Posterior vena cava (tissue), 2 donors: ENCODE results near the gene VLDLR. TPM values are rescaled to one million over a fixed set of nuclear protein-coding genes. Genes with fewer than 3 reads are reported as not detected.

Experiments used
- DNase-seq: peaks from one replicate; pipeline ENCODE4 v3.0.0-alpha.2; 2020; ENCODE audit warnings: low spot score
- intact Hi-C, 2 donors: fragments of 100-400 bp; cut with DNase I; formaldehyde crosslinking; loops; one replicate each; pipeline versions ENCODE4 v1.14.1 to v1.14.2; 2022 to 2023
- total RNA-seq, 2 donors: library from RNA; stranded (reverse); fragmentation: NEBNext Ultra II Directional; extraction: Animal tissue kit (Norgen Biotek cat#: 25700); gene quantifications; one replicate each; pipeline ENCODE4 v1.2.1, GENCODE V29; 2021
- donor health status: DM: yes; HTN: yes; CAD: no.
- donor health status: DM: yes; HTN: yes; CAD: no.

VLDLR gene
- total RNA-seq, 2 donors from 2014 or later, result 39.5 to 44.4 TPM

DNA sequence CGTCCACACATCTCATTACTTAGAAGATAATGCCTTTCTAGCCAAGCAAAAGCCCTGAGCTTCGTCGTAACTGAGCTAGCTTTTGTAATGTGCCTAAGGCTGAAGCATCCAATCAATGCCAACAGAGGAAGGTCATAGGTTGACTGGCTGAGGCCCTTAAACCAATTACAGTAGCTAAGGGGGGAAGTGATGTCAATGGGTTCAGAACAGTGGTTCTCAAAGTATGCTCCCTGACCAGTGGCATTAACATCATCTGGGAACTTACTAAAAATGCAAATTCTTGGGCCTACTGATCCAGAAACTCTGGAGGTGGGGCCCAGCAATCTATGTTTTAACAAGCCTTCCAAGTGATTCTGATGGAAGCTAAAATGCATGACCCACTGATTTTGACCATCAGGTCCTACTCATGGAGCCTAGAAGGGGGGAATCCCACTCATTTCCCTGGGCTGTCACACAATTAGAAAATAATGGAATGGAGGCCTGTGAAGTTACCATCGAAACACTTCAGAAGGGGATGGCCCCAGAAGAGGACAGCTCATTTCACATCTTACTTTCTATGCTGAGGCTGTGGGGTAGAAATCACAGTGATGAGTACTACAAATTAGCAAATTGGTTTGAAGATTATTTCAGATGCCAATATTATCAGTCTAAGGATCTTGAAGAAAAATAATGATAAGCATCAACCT is 4.8 kb upstream of the VLDLR start:
- no peak for DNase-seq
- intact Hi-C loops, result no loop called here

DNA sequence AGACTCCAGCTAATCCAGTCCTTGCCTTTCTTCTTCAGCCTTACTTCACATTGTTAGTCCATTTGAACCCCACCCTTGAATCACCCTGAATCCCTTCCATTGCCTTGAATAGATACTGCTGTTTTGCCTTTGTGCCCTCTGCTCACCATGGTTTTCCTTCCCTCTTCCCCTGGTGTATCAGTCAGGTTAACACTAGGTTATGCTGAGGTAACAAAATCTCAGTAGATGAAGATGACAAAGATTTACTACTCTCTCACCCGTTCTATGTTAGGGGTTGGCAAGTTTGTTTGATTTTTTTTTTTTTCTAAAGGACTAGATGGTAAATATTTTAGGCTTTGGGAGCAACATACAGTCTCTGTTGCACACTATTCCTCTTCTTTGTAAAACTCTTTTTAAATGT is 3.3 kb upstream of the VLDLR start:
- intact Hi-C loops, result no loop called here

DNA sequence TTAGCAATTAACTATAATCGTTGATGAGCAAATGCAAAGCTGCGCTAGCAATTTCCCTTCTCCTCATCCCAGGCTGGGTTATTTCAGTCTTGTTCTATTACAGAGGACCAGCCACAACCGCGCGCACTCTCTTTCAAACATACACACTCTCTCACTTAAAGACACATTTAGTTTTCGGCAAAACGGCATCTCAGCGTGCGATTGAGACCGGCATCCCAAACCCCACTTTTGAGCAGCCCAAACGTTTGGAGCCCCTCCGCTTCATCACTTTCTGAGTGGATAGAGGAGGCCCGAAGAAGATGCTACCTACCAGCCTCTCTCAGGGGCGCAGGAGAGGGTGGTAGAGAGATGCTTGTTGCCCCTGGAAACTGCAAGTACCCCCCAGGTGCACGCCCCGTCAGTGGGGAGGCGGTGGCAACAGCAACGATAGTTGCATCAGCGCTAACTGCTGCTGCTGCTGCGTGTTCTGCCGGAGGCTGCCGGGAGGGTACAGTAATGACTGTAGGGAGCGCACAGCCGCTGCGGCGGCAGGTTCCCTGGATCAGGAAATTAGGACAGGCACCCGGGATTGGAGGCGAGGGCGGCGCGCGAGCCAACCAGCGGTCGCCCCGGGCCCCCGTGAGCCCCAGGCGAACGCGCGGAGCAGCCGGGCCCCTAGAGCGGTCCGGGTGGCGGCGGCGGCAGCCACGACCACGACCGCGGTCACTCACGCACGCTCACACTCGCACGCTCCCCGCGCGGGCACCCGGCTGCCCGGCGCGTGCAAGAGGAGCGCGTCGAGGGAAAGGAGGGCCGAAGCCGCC is 467 bp upstream of the VLDLR start:
- intact Hi-C loops, result loop anchor here (10.0 kb wide), 4 partner anchors 104 to 606 kb away; partner anchors contain the start of gene SMARCA2 (in 1 of the 2)
- DNase-seq, result peak; percentile 90

More for the DNA sequence above, 3.3 kb upstream of the VLDLR start:
- no peak for DNase-seq

DNA sequence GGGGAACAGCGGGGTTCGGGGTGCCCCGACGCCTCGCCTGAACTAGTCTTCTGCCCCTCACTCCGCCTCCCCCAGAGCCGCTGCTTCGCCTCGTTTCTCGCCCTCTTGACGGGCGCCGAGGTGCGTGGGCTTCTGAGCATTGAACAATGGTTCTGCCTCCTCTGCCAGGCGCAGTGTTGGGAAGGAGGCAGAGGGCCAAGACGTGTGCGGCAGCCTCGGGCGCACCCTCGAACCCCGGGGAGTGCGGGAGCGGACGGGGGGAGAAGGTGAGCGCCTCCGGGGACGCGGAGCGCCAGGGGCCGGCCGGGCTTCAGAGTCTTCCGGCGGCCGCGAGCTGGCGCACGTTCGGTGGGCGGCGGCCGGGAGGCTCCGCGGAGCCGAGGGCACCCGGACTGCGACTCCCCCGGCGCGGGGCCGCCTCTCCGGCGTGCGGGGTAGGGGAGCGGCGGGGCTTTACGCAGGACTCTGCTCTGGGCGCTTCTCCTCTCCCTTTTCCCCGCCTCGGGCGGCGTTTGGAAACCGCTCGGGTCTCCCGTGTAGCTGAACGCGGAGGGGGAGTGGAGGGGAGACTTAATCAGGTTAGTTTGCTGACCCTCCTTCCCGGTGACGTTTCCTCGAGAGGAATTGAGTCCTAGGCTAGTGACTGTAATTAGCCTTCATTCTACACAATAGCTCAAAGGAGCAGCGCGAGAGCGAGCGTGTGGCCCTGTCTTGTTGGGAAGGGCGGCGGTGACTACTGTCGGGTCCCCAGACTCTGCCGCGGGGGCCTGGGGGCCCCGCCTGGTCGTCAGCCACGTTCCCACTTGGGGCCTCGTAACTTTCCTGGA is 1.1 kb downstream of the VLDLR start:
- intact Hi-C loops, result loop anchor here (10.0 kb wide), 4 partner anchors 102 to 608 kb away; partner anchors contain the start of gene SMARCA2 (in 1 of the 2)
- DNase-seq, result peak; percentile 80

DNA sequence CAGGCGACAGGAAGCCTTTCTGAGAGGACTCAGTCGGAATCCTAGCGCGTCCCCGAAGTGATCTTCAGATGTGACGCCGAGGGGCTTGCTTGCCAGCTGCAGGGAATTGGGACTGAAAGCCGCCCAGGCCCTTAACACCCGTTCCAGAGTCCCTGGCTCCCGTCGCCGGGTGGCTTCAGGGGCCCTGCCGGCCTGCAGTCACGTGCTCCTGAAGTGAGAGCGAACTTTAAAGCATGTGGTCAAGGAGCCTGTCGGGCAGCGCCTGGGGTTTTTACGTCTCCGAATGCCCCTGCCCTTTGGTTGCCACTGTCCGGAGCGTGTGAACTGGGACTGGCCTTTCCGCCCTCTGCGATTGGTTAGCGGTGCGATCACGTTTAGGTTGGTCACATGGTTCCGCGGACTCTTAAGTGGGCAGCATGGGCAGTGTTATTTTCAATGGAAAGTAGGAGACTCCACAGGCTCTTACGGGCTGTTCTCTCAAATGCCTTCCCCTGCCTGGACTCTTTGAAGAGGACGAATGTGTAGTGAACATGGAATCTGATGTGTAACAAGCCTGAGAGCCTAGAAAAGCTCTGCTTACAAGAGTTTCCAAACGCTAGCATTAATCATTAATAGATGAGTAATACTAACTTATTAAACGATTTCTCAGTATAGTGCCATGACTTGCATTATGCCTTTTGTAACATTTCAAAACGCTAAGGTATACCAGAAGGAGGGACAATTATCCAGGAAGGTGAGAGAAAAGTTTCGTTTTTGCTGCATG is 1.9 kb downstream of the VLDLR start:
- peak; percentile 86 for DNase-seq
- intact Hi-C loops, result loop anchor here (10.0 kb wide), 4 partner anchors 101 to 609 kb away; partner anchors contain the start of gene SMARCA2 (in 1 of the 2)

DNA sequence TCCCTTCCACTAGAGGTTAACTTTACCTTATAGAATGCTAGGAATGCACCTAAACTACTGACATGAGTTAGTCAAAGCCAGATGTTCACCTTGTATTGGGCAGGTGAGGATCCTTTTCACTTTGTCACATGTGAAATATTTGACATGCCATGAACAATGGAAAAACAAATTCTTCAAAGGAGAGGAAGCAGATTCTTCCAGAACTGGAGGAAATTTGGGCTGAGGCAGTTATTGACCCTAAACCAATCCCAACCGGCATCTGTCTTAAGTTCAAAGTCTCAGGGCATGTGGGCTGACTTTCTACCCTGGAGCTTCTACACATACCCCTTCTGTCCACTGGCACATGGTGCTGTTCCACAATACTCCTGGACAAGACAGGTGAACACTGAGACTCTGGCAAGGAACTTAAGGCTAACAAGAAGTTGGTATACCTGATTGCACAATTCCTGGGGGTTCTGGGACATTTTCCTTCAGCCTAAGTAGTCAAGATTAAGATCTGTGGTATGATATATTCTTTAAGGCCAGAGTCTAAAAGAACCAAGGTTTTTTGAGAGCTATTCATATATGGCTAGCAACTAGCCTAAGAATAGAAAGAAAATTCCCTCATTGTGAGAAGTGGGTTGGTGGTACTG is 2.6 kb downstream of the VLDLR start:
- intact Hi-C loops, result loop anchor here (10.0 kb wide), 4 partner anchors 101 to 609 kb away; partner anchors contain the start of gene SMARCA2 (in 1 of the 2)
- DNase-seq, result no peak

DNA sequence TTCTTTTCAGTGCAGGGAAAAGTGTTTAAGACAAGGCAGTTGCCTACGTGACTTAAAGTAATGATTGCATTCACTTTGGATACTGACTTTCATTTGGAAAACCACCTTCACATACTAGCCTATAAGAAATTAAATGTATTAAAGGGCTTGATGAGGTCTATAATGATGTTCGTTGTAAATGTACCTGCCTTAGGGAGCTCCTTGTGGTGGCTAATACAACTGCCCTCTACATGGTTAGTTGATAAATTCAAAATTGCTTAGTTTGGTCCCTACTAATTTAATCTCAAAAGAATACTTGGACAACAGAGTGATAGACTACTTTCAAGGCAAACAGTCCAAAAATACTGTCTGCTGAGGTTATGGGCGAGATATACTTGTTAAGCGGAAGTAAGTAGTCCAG is 3.8 kb downstream of the VLDLR start:
- no peak for DNase-seq
- intact Hi-C loops, result loop anchor here (10.0 kb wide), 4 partner anchors 99 to 611 kb away; partner anchors contain the start of gene SMARCA2 (in 1 of the 2)

DNA sequence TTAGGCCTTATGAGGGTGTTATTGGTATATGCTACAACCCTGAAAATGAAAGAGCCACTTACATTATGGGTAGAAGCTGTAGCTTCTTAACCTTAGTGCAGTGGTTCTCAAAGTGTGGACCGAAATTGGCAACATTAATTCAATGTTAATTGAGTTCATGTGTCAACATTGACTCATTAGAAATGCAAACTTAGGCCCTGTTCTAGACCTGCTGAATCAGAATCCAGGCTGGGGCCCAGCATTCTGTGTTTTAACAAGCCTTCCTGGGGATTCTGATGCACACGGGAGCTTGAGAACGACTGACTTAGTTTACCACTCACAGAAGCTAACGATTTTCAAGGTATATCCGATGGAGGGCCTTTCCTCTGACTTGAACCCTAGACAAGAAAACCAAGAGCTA is 7.3 kb downstream of the VLDLR start:
- DNase-seq, result no peak
- intact Hi-C loops, result loop anchor here (10.0 kb wide), 4 partner anchors 96 to 614 kb away; partner anchors contain the start of gene SMARCA2 (in 1 of the 2)

DNA sequence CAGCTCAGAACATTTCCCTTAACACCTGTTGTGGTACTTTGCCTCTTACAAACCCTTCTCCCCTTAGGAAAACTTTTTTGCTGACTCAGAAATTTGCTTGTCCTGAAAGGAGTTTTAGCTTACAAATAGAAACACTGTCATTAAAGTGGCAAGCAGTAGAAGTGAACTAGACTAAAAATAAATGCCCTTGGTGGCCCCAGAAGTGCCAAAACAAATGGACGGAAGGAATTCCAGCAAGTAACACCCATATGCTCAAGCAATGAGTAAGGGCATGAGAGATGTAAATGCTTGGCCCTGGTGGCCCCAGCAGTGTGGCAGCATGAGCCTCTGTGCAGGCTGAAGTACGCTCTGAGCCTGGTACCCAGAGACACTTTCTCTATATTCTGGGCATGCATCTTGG is 8.6 kb downstream of the VLDLR start:
- DNase-seq, result no peak
- intact Hi-C loops, result no loop called here

DNA sequence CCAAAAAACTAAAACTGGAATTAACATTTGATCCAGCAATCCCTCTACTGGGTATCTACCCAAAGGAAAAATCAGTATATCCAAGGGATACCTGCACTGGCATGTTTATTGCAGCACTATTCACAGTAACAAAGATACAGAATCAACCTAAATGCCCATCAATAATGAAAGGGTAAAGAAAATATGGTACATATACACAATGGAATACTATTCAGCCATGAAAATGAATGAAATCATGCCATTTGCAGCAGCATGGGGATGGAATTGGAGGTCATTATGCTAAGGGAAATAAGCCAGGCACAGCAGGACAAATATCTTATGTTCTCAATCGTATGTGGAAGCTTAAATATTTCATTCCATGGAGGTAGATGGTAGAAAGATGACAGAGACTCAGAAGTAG is 9.7 kb downstream of the VLDLR start:
- intact Hi-C loops, result no loop called here
- no peak for DNase-seq

DNA sequence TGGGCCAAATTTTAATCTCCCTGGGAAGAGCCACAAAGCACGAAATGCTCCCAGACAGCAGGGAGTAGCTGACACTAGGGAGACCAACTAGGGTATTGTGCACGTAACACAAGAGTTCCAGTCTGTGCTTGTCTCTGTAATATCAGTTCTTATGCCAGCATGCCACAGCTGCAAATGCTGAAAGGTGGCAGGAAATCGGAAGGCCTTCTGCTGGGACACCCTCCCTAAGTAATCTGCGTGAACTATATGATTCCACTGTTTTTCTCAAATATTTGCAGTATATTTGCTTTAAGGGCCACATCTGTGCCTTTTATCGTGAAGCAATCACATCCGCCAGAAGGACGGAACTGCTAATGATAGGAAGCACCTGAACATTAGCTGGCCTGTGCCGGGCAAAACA is 12.6 kb downstream of the VLDLR start:
- intact Hi-C loops, result no loop called here
- no peak for DNase-seq

DNA sequence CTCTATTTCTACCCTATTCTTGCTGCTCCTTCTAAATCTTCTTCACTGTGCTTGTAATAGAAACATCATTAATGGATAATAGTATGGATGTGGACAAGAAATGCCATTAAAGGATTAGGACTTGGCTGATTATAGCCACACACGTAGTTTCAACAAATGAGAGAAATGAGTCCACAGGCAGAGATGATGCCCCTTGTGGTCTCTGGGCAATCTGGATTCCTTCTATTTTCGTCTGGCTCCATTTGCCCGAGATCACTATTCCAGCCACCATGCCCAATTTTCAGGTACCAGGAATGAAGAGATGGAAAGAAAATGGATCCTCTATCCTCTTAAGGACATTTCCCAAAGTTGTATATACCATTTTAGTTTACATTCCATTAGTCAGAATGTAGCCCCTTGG is 13.2 kb downstream of the VLDLR start:
- intact Hi-C loops, result no loop called here
- no peak for DNase-seq

DNA sequence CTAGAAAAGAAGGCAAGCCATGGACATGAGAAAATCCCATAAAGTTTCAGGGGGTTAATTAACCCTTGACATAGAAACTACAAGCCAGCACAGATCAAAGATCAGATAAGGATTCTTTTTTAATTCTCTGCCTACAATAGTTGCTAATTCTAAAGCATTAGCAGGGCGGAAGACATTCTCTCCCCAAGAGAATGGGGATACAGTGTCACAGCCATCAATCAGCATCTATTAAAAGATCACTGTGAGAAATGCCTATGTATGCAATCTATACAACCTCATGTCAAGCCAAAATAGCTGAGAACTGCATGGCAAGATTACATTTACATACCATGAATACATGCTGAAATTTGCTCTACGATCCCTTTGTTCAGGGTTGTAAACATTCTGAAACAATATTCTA is 14.3 kb downstream of the VLDLR start:
- DNase-seq, result no peak
- intact Hi-C loops, result no loop called here

DNA sequence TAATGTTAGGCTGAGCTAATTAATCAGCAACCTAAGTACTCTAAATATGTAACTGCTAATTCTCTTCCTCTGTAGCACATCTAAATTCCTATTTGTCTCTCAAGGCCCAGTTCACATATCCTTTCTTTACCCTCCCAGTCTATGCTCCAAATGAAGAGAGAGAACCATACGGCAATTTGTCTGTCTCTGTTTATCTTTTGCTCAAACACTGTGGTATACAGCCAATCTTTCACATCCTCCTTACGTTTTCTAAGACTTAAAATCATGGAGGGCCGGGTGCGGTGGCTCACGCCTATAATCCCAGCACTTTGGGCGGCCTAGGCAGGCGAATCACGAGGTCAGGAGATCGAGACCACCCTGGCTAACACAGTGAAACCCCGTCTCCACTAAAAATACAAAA is 15.8 kb downstream of the VLDLR start:
- intact Hi-C loops, result no loop called here
- DNase-seq, result no peak

DNA sequence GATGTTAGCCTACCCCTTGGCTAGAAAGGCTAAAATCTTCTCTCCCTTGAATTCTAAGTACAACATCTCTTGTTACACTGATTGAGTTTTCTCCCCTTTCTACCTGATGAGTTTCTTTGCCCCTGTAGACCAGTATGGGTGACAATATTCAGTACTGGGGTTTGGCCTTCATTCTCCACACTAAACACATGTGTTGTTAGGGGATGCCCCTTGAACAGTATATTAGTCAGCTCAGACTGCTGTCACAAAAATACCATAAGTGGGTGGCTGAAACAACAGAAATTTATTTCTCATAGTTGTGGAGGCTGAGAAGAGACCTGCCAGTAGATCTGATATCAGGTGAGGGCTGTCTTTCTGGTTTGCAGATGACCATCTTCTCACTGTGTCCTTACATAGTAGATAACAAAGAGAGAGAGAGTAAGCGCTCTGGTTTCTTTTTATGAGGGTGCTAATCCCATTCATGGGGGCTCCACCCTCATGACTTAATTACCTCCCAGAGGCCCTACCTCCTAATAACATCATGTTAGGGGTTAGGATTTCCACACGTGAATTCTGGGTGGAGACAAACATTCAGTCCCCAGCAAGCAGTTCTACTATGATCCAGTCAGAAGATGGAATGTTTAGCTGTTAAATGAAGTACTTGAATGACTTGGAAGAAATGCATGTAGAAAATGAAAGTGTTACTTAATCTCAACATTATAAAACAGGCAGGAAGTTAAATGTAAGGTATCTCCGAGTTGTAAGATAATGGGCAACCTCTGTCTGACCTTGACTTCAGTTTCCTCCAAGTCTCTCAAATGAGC is 17.5 kb downstream of the VLDLR start:
- intact Hi-C loops, result no loop called here
- DNase-seq, result no peak

DNA sequence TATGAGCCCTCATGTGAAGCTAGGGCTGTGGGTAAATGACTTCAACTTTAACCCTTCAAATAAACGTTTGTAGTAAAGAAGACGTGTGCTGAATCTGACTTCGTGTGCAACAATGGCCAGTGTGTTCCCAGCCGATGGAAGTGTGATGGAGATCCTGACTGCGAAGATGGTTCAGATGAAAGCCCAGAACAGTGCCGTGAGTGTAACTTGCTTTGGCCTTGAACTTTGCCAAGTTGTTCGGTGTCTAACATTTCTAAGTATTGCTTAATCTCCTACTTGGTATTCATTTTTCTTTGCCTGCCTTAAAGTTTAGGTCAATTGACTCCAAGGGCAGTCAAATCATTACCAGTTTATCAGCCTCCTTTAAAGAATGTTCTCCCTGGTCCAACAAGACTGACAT is 18.2 kb downstream of the VLDLR start:
- DNase-seq, result no peak
- intact Hi-C loops, result no loop called here

DNA sequence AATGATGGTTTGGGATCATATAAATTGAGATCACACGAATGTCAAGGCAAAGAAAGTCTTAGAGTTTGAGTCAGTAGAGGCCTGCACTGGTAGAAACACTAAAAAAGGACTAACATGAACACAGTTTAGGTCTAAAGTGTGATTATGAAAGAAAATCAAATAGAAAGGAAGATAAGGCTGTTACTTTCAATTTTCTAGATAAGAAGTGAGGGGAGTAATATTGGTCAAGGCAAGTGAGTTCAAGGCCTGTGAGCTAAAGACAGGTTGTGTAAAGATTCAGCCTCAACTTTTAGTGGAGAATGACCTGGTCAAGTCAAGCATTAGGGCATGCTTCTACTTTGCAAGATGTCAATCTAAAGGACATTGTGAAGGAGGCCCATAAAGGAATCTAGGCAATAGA is 19.0 kb downstream of the VLDLR start:
- DNase-seq, result no peak
- intact Hi-C loops, result no loop called here

DNA sequence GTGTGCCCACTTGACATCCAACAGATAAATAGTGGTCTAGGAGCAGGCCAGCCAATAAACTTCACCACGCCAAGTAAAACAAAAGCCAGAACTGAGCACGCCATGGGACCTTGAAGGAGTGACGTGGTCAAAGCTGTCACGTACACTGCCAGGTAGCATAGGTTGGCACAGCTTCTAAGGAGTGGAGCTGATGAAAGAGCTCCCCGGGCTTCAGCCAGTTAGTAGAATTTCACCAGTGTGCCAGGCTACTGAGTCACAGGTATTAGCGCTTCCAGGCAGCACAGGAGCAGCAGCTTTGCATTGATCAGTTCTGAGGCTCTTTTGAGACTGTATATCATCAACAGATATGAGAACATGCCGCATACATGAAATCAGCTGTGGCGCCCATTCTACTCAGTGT is 19.4 kb downstream of the VLDLR start:
- no peak for DNase-seq
- intact Hi-C loops, result no loop called here
